Smooth muscle cell of the brain vasculature (primary cell): ENCODE data around the gene LRGUK.

ENCODE experiments used
- DNase-seq: peaks from one replicate; pipeline ENCODE4 v3.0.0-alpha.2; 2012; ENCODE audit warnings: low read depth, low spot score

Gene LRGUK

GRCh38 chr7:134300988-134301387 lies 173.8 kb downstream of the LRGUK start:
- no peak for DNase-seq

GRCh38 chr7:134301592-134301991 lies 174.5 kb downstream of the LRGUK start:
- DNase-seq, result no peak

GRCh38 chr7:134302120-134302519 lies 175.0 kb downstream of the LRGUK start:
- DNase-seq, result no peak

GRCh38 chr7:134307320-134307719 lies 180.2 kb downstream of the LRGUK start:
- DNase-seq, result no peak

- DNase-seq, result no peak
Observed at GRCh38 chr7:134308548-134308947, 181.4 kb downstream of the LRGUK start.

GRCh38 chr7:134311807-134312206 lies 184.7 kb downstream of the LRGUK start:
- no peak for DNase-seq

GRCh38 chr7:134312717-134313116 lies 185.6 kb downstream of the LRGUK start:
- no peak for DNase-seq

- no peak for DNase-seq
Observed at GRCh38 chr7:134313543-134313942, 186.4 kb downstream of the LRGUK start.
